ENCODE data around the gene GSE1. TPM values are rescaled to one million over a fixed set of nuclear protein-coding genes. Genes with fewer than 3 reads are reported as not detected.

Gene GSE1
- total and polyA plus RNA-seq, 2 of the 13 experiments (the other 11 are each of a cell fraction or from before 2014, with no cell fraction given), result 16.1 to 31.2 TPM

GRCh38 chr16:85688586-85689284 lies 75.6 kb downstream of the GSE1 start, which contains the start of gene GINS2 (continued):
- TF ChIP-seq ZNF574 (CRISPR knock-in tag; IDR thresholded peaks at IDR 0.05), result peak; percentile 80
- no peak for TF ChIP-seq STAT5B (CRISPR knock-in tag; IDR thresholded peaks at IDR 0.05)
- 0 out of 2 replicates have a peak, but pooled peaks have one; percentile 41 for TF ChIP-seq MEIS1 (CRISPR knock-in tag; IDR thresholded peaks at IDR 0.05; ENCODE audit: borderline replicate concordance)
- TF ChIP-seq RAD51 (IDR thresholded peaks at IDR 0.05; ENCODE audit: borderline replicate concordance), result no peak
- TF ChIP-seq, protein P1, sequence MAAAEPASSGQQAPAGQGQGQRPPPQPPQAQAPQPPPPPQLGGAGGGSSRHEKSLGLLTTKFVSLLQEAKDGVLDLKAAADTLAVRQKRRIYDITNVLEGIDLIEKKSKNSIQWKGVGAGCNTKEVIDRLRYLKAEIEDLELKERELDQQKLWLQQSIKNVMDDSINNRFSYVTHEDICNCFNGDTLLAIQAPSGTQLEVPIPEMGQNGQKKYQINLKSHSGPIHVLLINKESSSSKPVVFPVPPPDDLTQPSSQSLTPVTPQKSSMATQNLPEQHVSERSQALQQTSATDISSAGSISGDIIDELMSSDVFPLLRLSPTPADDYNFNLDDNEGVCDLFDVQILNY (CRISPR knock-in tag; conservative IDR thresholded peaks at IDR 0.05), result peak; percentile 100
- TF ChIP-seq, protein P2, sequence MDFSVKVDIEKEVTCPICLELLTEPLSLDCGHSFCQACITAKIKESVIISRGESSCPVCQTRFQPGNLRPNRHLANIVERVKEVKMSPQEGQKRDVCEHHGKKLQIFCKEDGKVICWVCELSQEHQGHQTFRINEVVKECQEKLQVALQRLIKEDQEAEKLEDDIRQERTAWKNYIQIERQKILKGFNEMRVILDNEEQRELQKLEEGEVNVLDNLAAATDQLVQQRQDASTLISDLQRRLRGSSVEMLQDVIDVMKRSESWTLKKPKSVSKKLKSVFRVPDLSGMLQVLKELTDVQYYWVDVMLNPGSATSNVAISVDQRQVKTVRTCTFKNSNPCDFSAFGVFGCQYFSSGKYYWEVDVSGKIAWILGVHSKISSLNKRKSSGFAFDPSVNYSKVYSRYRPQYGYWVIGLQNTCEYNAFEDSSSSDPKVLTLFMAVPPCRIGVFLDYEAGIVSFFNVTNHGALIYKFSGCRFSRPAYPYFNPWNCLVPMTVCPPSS (IDR thresholded peaks at IDR 0.05), result no peak
- TF ChIP-seq ZNF766 (CRISPR knock-in tag; IDR thresholded peaks at IDR 0.05; ENCODE audit: borderline replicate concordance), result 0 out of 2 replicates have a peak, but pooled peaks have one; percentile 50
- no peak for TF ChIP-seq NFRKB (IDR thresholded peaks at IDR 0.05)
- TF ChIP-seq ZNF451 (CRISPR knock-in tag; IDR thresholded peaks at IDR 0.05), result no peak
- no peak for TF ChIP-seq U2AF1 (optimal IDR thresholded peaks at IDR 0.05; ENCODE audit: low read depth, low read length)
- 0 out of 2 replicates have a peak, but pooled peaks have one; percentile 52 for TF ChIP-seq ZNF383 (CRISPR knock-in tag; IDR thresholded peaks at IDR 0.05; ENCODE audit: borderline replicate concordance)
- no peak for TF ChIP-seq ZEB1 (IDR thresholded peaks at IDR 0.05; ENCODE audit: insufficient replicate concordance, low read depth)
- peak; percentile 36 for TF ChIP-seq TBX2 (CRISPR knock-in tag; IDR thresholded peaks at IDR 0.05; ENCODE audit: borderline replicate concordance)
- TF ChIP-seq TERF1 (CRISPR knock-in tag; IDR thresholded peaks at IDR 0.05), result no peak
- TF ChIP-seq ZNF235 (CRISPR knock-in tag; IDR thresholded peaks at IDR 0.05; ENCODE audit: borderline replicate concordance), result peak; percentile 63; the same call in 1 of the 2 replicates
- peak; percentile 83 for TF ChIP-seq MEIS2 (CRISPR knock-in tag; IDR thresholded peaks at IDR 0.05)
- TF ChIP-seq MBNL3 (CRISPR knock-in tag; conservative IDR thresholded peaks at IDR 0.05), result no peak
- no peak for TF ChIP-seq GATAD2A (CRISPR knock-in tag; IDR thresholded peaks at IDR 0.05)
- TF ChIP-seq PAXIP1 (CRISPR knock-in tag; conservative IDR thresholded peaks at IDR 0.05), result 0 out of 2 replicates have a peak, but pooled peaks have one; percentile 32
- no peak for TF ChIP-seq DNMT1 (CRISPR knock-in tag; IDR thresholded peaks at IDR 0.05)
